NCI-H146 (cell line): ENCODE measurements around the gene CACHD1.

Experiments
- DNase-seq: peaks from one replicate; lab custom pipeline; 2025; lab: John Stamatoyannopoulos, UW

Gene CACHD1

DNA sequence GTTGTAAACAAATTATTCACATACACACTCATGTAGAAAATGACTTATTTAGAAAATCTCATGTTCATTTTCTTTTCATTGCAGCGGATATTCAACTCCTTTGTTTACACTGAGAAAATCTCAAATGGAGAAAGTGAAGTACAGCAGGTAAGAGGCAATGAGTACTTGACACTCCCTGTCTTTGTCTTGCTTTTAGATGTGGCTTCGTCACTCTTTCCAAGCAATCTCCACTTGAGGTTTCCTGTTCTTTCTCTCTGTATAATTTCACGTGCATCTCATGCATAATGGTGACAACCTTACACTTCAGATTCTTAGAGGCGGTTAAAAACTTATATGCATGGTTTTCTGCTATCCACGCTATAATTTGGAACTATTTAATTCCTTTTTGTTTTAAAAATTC lies 80.6 kb downstream of the CACHD1 start:
- DNase-seq: no peak

DNA sequence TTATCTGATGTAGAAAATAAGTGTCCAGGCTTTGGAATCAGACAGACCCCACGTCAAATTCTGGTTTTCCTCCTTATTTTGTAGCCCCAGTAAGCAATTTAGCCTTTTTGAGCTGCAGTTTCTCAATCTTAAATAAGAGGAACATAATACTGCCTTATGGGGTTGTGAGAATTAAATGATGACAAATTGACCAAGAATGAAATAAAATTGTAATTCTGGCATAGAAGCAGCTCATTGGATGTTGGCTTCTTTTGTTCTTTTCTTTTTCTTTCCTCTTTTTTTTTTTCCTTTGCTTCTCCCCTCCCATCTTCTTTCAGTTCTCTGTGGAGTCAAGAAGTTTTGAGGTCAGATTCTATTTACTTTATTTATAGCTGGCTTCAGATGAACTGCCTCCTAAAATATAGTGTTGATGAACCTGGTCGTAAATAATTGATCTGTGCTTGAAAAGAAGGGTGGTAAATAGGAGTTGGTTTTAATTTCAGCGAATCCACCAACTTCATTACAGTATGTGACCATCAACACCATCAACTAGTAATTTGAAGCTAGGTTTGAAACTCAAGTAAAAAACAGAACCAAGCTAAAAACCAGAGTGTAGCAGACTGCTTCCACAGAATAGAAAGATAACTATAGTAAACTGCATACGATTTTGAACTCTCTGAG lies 81.1 kb downstream of the CACHD1 start:
- DNase-seq: no peak

DNA sequence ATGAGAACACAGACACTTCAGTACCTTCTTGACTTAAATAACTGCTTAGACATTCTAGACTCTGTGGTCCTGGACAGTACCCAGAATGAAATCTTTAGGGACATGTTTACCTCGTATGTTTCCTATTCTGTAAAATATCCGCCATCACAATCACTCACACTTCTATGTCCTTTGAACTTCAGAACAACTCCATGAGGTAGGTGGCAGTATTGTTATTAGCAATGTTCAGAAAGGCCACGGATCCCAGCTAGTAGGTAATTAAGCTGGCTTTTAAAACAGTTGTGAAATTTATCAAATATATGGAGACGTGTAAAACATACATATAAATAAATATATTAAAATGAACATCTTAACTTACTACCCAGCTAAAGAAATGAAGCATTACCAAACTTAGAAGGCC lies 83.4 kb downstream of the CACHD1 start:
- DNase-seq: no peak

DNA sequence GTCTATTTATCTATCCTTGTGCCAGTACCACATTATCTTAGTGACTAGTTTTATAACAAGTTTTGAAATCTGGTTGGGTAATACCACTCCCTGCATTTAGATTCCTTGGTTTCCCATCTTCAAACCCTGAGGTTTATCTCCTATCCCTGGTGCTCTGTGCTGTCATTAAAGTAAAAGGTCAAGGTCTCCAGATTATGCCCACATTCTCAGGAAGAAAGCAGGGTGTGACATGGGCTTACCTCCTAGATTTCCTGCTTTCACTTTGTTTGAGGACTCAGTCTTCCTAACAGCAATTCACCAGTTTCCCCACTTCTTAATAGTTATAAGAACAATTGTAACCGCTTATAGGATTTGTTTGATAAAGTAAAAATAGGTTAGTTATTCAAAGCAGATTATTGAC lies 86.0 kb downstream of the CACHD1 start:
- DNase-seq: no peak

DNA sequence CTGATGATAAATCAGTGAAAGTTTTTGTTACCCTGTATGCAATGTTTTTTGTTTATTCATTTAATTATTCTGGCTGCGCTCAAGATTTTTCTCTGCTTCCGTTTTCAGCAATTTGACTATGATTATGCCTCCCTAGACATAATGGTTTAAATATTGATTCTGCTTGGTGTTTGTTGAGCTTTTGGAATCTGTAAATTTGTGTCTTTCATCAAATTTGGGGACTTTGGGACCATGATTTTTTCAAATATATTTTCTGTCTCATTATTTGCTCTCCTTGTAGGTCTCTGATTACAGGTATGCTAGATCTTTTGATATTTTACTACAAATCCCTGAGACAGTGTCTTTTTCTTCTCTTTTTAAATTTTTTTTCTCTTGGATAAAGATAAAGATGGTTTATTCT lies 92.1 kb downstream of the CACHD1 start:
- DNase-seq: no peak

DNA sequence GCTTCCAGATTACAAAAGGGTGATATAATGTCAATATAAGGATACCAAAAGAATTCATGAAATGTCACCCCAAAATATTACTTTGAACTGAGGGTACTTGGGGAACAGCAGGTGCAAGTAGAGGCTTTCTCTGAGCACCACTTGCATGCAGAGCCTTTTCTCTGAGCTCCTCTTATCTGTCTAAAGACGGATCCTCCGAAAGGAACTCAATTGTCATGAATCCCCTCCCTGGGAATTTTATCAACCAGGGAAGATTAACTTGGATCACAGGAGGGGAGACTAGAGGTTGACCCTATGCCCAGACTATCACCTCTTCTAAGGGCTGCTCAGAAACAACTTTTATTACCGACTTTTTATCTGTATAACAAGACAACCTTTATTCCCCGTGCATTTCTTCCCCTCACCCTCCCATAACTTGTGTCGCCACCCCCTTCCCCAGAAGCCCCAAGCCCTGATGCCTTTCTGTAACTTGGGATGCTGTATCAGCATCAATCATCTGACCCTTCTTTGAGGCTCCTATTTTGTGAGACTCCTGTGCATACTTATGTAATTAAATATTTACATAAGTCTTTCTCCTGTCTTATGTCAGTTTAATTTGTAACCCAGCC lies 94.1 kb downstream of the CACHD1 start:
- DNase-seq: no peak

DNA sequence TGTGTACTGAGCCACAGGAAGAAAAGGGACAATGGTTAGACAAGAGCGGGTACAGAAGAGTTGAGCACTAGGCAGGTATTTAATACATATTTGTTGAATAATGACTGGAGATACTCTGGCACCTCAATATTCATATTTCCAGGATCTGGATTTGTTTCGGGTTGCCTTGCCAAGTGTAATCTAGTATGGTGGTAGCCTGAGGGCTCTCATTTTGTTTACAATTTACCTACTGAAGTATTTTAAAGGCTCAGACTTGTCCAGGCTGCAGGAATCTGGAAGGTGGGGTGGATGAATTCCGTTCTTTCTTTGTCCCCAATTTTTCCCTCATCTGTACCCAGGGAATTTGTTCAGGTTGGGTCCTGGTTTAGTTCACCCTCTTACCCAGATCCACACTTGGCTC lies 95.0 kb downstream of the CACHD1 start:
- no peak for DNase-seq

DNA sequence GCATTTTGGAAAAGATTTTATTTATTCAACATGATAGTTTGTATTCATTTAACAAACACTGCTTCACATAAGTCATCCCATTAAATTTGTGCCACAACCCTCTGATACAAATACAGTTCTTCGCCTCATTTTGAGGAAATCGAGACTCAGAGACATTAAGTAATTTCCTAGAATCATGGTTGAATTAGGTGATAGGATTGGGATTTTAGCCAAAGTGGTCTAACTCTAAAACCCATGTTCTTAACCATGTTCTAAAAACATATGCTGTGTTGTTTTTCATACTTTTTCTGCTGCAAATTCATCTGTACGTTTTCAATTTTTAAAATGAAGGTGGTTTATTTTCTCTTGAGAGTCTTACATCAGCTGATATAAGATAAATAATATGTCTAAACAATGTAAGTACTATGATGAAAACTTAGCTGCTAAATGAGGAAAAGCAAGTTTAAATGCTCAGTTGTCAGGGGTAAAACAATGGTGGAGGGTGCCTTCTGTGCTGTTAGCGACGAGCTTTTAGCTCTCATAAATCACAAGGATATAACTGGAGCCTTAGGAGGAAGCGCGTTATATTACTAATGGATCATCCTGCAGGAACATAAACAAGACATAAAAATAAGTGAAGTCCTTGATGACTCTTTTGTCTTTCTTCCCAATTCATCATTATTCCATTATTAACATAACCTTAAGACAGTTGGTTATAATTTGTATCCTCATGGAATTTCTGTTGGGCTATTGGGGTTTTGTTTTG lies 97.7 kb downstream of the CACHD1 start:
- DNase-seq: no peak

DNA sequence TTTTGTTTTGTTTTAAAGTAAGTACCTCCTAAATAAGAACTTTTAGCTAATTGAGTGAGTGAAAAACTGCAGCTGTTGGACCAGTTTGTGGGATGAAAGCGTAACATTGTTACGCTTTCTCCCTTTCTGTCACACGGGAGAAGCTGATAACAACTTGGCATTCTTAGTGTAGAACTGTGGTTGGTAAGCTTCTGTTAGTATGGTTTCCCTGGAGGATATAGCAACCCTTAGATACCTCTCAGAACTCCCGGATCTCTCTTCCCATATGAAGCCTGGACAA lies 98.2 kb downstream of the CACHD1 start:
- DNase-seq: no peak

DNA sequence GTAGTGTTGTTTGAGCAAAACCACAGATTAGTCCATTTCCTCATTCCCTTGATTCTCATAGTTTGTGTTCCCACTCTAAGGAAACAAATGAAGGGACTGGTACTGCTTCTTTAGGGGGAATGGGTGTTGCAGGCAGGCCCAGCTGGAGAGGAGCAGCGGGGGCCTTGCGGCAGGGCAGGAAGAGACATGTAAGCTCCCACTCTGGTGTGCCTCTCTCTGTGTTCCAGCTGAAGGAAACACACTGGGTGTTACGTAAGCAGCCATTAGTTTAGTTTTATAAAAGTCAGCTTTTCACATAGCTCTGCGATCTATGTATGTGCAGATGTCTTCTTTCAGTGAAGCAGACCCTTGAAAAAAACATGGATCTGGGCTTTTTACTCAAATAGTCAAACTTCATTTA lies 99.5 kb downstream of the CACHD1 start:
- DNase-seq: no peak

DNA sequence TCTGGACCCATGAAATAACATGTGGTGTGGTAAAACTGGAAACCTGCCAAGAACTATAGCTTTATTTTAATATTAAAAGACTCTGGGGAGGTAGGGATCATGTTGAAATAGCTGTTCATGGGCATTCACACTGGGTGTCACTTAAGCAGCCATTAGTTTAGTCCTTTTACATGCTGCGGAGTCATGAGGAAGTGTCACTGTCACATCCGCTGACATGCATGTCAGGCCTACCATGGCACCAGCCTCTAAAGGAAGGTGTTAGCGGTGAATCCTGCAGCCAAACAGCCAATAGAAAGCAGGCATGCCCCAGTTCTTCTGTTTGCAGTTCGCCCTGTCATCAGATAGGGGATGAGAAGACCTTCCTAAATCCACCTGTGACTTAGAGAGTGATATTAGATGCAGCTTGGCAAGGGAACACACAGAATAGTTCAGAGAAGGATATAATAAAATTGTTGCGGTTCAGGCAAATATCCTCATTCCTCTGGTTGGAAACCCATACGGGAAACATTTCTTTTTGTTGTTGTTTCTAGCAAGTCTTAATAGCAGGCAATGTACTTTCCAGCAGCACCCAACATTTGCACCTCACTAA lies 100.4 kb downstream of the CACHD1 start:
- DNase-seq: no peak

DNA sequence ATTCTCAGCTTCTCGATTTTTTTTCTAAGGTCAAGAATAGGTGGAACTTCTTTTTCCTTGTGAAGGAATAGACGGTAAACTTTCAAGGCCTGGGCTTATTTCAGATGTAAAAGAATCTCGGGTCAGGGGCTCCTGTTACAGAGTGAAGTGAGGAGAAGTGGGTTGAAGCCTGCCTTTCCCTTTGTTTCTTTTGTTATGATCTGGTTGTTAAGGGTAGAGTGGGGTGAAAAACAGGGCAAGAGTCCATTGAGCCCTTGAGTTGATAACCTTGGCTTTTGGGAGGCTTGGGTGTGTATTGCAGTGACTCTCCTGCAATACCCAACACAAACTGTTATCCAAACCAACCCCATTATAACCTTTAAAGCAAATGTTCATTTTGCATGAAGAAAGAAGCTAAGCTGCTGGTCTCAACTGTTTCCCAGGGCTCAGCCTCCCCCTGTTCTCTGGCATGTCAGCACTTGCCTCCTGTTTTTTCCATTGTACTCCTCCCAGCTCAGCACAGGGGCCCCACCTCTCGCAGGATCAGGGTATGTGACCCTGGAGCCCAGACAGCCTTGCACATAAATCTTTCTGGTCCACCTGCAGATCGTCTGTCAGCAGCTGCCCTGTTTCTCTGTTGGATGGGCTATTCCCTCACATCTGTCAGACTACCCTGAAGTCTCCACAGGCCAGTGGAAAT lies 102.4 kb downstream of the CACHD1 start:
- peak; percentile 87 for DNase-seq

DNA sequence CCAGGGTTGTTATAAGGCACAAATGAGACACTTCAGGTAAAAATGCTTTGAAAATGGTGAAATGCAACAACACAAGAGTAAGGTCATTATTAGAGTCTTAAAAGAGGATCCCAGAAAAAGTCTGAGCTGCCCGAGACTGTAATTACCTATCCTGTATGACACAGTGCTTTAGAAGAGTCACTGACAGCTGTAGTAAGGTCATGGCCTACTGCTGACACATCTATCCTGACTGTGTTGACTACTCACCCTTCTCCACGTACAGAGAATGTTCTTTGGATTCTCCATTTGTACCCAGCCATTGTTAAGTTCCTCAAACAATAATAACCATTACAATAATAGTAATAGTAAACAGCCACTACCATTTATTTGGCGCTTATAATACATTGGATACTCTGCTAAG lies 104.4 kb downstream of the CACHD1 start:
- DNase-seq: no peak

DNA sequence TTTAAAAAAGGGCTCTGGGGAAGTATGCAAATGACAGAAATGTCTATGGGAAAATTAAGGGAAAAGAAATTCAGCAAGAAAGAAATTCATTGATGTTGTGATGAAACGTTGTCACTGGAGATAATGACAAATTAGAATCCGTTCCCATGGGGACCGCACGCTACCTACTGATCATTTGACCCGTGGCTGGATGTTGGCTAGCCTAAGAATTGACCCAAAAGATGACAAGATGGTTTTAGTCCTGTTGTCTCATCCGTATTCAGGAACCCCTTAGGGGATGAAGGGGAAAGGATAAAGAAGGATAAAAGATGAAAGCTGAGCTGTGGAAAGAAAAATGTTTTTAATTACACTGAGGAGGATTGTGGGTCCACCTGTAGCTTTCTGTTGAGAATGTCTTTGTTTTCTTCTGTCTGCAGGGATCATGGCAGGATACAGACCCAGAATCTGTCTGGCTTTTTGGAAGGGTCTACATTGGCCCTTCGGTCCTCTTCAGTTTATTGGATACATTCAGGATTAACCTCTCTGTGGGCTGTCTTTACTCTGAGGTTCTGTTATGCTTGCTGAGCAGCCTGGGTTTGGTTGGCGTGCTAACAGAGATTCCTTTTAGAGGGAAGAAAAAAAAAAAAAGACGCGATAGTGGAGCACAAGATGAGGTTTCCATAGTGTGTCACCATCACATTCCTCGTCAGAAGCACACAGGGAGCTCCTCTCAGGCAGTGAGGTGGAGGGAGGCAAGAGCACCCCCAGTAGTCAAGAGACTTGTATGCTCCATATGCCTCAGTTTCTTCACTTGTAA lies 106.2 kb downstream of the CACHD1 start:
- DNase-seq: no peak

DNA sequence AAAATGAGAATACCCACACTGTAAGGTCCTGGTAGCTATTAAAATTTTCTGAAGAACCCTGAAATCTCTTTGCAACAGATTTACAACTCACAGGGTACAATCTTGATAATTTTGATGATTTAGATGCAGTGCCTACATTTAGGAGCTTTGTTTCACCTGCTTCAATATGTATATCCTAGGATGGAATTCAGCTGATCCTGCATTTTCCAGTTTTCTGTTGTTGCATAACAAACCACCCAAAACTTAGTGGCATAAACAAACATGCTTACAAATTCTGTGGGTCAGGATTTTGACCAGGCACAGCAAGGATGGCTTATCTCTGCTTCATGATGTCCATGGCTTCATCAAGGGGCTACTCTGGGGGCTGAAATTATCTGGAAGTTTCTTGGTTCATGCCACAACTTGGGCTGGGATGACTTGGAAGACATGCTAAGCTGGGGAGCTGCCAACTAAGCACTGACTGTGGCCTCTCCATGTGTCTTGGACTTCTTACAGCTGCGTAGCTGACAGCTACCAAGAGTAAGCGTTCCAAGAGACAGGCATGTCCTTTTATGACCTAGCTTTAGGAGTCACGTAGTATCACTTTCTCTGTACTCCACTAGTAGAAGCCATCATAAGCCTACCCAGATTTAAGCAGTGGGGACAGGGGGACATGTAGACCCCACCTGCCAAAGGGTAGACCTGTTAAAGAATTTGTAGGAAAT lies 108.5 kb downstream of the CACHD1 start:
- DNase-seq: no peak

DNA sequence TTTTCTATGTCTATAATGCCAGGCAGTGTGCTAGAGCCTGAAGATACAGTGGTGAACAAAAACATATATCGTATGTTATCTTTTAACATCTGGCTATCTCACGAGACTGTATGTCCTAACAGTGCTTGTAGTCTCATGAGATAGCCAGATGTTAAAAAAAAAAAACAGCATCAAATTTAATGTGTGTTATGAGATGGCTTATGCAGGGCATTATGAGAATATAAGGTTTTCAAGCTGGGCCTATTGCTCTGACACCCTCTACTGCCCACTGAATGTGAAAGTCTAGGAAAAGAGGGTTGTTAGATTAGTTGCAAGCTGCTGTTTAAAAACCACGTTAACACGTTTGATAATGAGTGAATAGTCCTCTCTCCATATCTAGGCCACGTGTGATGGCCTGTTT lies 109.8 kb downstream of the CACHD1 start:
- DNase-seq: no peak

DNA sequence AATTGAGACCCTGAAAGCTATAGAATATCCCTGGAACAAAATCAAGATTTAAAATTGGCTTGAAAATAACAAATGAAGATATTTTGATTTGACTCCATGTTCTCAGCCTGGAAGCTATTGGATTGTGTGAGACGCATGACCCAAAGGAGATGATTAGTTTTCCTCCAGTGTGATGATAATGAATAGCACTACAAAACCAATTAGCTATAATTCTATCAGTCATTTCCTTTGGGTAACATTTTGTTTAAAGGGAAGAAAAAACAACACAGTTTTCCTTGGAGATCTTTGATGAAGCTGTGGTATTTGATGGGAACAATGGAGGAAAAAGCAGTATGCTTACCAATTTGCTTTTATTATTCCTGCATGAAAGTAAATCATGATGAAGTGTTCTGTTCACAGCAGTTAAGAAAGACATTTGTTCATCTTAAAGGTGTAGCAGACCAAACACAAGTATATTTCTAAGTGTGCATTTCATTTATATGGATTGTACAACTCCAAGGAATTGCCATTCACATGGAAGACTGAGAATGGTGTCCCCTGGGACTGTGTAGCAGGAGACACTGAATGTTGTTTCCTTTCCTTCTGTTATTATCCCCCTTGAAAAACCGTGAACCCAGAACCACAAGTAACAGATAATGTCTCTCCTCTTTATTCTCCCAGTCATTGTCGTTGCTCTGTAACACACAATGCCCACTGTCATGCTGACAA lies 111.4 kb downstream of the CACHD1 start:
- DNase-seq: peak; percentile 19

DNA sequence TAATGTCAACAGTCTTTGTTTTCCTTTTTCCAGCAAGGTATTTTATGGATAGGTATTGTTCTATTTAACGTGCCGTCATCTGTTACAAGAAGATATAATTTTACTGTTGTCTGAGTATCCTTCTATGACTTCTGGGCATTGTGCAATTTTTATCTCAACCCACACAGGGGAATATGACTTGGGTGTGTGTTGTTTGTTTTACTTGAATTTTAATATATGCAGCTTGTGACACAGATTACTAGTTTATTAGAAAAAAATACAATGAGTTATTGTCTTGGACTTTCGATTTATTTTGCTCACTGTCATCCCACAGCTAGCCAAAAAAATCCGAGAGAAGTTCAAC lies 111.9 kb downstream of the CACHD1 start:
- DNase-seq: no peak

DNA sequence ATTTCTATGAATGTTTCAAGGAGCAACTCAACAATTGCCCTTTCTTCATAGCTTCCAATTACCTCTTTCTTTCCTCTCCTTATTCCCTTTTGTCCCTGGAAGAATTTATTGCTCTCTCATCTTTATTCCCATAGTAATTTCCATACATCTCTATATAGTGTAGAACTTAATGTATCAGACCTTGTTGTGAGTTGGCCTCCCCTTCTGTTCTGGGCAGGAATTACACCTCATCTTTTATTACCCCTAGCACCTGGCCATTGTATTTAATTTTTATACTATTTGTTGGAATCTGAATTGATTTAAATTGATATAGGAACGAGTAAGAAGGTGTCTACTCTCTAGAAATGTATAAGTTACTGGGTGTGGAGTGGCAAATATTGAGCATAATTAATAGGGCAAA lies 114.5 kb downstream of the CACHD1 start:
- peak; percentile 19 for DNase-seq

DNA sequence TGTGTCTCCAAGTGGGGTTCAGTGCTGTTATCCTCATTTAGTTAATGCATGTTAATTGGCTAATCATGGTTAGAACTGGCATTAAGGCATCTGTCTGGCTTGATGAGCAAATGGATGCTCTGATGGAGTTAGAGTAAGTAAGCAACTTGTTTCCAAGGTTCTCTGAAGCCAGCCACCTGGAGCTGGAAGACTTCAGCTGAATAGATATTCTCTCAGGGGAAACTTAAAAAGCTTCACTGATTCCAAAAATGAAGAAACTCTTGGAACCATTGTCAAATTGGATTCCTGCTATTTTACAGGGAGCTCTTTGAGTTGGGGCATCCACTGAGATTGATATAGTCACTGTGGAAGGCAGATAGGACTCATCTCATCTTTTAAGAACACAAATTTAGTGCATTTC lies 118.9 kb downstream of the CACHD1 start:
- DNase-seq: no peak

DNA sequence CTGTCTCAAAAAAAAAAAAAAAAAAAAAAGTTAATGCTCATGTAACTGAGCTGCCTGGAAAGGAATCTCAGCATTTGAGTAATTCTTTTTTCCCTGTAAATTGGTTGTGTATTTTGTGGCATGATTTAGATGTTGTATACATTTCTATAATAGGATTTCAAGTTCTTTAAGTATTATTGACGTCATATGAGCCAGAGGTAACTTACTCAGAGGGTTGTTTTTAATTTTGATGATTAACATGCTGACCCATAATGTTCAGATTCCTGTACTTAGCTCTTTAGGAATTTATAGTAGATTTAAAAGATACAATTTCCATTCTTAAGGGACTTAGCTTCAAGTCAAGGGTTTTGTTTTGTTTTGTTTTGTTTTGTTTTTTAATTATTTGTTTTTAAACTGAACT lies 120.4 kb downstream of the CACHD1 start:
- DNase-seq: no peak
